SH-SY5Y (cell line): ENCODE measurements around the gene CD5L.

Experiments used
- GATA2 ChIP-seq: IDR thresholded peaks from 2 replicates; pipeline ENCODE4 v1.6.1; 2011; ENCODE audit warnings: mild to moderate bottlenecking, low read depth, low read length
- GATA3 ChIP-seq: IDR thresholded peaks from 2 replicates; pipeline ENCODE4 v1.6.1; 2011; ENCODE audit warnings: low read depth, mild to moderate bottlenecking, low read length, moderate library complexity

GRCh38 chr1:157882580-157882979 is 41.0 kb upstream of the CD5L start:
- TF ChIP-seq GATA3 (no peak), GATA2 (no peak)
